Nephron (organoid): ENCODE results near the gene PRSS57.
A peak's percentile ranks its signal among the peaks of the same experiment; 100 is the strongest.

ENCODE experiments used
- H3K27ac Mint-ChIP-seq, 3 experiments: 2 replicates each; pipeline ENCODE4 v1.8.0; 2020; ENCODE audit warnings: mixed read lengths in 3 of 3, mild to moderate bottlenecking in 2 of 3, moderate library complexity in 1 of 3
- H3K27me3 Mint-ChIP-seq: 2 replicates; pipeline ENCODE4 v1.8.0; 2021; ENCODE audit warnings: low read depth, mild to moderate bottlenecking, moderate library complexity, mixed read lengths
- H3K36me3 Mint-ChIP-seq: 2 replicates; pipeline ENCODE4 v1.8.0; 2020; ENCODE audit warnings: low read depth, mixed read lengths
- H3K4me1 Mint-ChIP-seq: 2 replicates; pipeline ENCODE4 v1.8.0; 2020; ENCODE audit warnings: mixed read lengths
- H3K4me3 Mint-ChIP-seq, 3 experiments: 2 replicates each; pipeline ENCODE4 v1.8.0; 2020; ENCODE audit warnings: mild to moderate bottlenecking in 3 of 3, mixed read lengths in 3 of 3, moderate library complexity in 2 of 3
- H3K9me3 Mint-ChIP-seq: 2 replicates; pipeline ENCODE4 v1.8.0; 2020; ENCODE audit warnings: mixed read lengths
- CTCF ChIP-seq, 3 experiments: fragments of 200-600 bp; sonication (generic); IDR thresholded peaks; one replicate each; pipeline ENCODE4 v1.5.0; 2021; ENCODE audit warnings: antibody characterized with exemption in 3 of 3; ENCODE audit not compliant: unreplicated experiment in 3 of 3

The PRSS57 gene

GRCh38 chr19:639253-640160, 55.7 kb downstream of the PRSS57 start, which contains the start of gene FGF22:
FGF22 (plus strand) TSS chr19:639879; CDS start chr19:639926, 47 bp downstream.
- Mint-ChIP-seq H3K4me3 (peak within 1 kb of the TSS; percentile 69 to 85 (median 78)), H3K4me1 (no peaks in the 10 kb centered on the region), H3K27me3 (peaks cover 22% of the 10 kb centered on the region), H3K27ac (no peak within 1 kb of the TSS), H3K9me3 (no peaks in the 10 kb centered on the region), H3K36me3 (no peaks in the 10 kb centered on the region)
- no peak for TF ChIP-seq CTCF (IDR thresholded peaks at IDR 0.05; ENCODE audit: unreplicated experiment in 3 of 3)

GRCh38 chr19:638906-639252, 56.4 kb downstream of the PRSS57 start:
- peaks cover 22% of the 10 kb centered on the region for H3K27me3 Mint-ChIP-seq
- TF ChIP-seq CTCF (IDR thresholded peaks at IDR 0.05; ENCODE audit: unreplicated experiment in 3 of 3), result no peak
- peak overlapping the region; percentile 69 to 85 (median 78) for H3K4me3 Mint-ChIP-seq
- no peaks in the 10 kb centered on the region for H3K9me3 Mint-ChIP-seq
- H3K4me1 Mint-ChIP-seq, result no peaks in the 10 kb centered on the region
- no peaks in the 10 kb centered on the region for H3K36me3 Mint-ChIP-seq
- H3K27ac Mint-ChIP-seq, result no peak overlapping the region
